Measurements from ENCODE around the gene SLC9A5.

SLC9A5 gene

DNA sequence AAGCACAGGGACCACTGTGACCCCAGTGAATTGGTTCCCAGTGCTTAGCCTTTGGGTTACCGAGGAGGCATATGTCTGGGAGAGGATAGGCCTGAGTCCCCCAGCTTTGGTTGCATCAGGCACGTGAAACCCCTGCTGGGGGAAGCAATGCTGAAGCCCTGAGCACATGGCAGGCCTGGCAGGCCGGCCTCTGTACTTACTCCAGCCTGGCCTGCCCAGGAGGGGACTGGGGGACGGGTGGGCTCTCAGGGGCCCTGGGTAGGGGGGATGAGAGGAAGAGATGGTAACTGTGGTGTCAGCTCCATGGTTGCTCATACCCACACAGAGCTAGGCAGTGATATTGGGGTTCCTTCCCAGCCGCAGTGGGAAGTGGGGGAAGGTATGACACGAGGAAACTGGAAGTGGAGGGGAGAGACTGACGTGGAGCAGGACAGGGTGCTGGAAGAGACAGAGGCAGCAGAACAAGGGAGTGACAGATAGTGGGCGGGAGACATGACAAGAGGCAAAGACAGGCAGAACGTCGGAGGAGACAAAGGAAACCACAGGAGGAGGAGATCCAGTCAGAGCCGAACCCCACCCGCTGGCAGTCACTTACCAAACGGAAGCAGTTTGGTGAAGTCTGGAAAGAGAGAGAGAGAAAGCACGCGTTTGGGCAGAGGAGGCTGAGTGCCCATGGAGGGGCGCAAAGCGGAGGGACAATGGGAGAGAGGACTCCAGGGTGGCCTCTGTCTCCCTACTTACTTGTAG, 12.8 kb upstream of the SLC9A5 start:
- DNase-seq (ENCODE audit: extremely low read depth, low read depth): no peak
- TF ChIP-seq, protein P1, sequence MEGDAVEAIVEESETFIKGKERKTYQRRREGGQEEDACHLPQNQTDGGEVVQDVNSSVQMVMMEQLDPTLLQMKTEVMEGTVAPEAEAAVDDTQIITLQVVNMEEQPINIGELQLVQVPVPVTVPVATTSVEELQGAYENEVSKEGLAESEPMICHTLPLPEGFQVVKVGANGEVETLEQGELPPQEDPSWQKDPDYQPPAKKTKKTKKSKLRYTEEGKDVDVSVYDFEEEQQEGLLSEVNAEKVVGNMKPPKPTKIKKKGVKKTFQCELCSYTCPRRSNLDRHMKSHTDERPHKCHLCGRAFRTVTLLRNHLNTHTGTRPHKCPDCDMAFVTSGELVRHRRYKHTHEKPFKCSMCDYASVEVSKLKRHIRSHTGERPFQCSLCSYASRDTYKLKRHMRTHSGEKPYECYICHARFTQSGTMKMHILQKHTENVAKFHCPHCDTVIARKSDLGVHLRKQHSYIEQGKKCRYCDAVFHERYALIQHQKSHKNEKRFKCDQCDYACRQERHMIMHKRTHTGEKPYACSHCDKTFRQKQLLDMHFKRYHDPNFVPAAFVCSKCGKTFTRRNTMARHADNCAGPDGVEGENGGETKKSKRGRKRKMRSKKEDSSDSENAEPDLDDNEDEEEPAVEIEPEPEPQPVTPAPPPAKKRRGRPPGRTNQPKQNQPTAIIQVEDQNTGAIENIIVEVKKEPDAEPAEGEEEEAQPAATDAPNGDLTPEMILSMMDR (IDR thresholded peaks at IDR 0.05; ENCODE audit: low read depth, low read length): no peak

DNA sequence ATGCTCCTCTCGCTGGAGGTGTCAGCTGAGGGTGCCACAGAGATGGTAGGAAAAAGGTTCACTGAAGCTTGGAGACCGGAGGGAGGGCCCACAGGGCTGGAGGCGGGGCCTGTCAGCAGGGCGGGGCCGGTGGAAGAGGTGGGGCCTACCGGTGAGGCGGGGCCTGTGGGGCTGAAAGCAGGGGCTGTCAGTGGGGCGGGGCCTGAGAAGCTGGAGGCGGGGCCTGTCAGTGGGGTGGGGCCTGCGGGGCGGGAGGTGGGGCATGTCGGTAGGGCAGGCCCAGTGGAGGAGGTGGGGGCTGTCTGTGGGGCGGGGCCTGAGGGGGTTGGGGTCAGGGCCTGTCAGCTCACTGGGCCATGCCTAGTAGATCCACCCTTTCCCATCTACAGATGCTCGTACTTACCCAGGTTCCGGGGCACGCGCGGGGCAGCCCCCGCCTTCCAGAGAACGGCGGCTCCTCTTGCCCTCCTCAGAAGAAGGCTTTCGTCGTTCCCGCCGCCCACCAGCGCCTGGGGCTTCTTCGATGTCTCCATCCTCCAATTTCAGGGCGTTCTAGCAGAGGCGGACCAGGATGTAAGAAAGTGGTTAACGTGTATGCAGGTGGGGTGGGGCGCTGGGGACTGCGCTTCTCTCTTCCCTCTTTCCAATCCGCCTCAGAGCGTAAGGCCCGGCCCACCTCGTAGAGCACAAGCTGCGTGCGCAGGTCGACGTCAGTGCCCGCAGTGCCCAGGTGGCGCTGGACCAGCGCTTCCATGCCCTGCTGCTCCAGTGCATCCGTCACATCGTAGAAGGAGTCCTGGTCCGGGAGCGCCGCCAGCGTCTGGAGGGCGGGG, 12.0 kb upstream of the SLC9A5 start:
- DNase-seq (ENCODE audit: extremely low read depth, low read depth): no peak
- TF ChIP-seq, protein P1 (IDR thresholded peaks at IDR 0.05; ENCODE audit: low read depth, low read length): no peak

DNA sequence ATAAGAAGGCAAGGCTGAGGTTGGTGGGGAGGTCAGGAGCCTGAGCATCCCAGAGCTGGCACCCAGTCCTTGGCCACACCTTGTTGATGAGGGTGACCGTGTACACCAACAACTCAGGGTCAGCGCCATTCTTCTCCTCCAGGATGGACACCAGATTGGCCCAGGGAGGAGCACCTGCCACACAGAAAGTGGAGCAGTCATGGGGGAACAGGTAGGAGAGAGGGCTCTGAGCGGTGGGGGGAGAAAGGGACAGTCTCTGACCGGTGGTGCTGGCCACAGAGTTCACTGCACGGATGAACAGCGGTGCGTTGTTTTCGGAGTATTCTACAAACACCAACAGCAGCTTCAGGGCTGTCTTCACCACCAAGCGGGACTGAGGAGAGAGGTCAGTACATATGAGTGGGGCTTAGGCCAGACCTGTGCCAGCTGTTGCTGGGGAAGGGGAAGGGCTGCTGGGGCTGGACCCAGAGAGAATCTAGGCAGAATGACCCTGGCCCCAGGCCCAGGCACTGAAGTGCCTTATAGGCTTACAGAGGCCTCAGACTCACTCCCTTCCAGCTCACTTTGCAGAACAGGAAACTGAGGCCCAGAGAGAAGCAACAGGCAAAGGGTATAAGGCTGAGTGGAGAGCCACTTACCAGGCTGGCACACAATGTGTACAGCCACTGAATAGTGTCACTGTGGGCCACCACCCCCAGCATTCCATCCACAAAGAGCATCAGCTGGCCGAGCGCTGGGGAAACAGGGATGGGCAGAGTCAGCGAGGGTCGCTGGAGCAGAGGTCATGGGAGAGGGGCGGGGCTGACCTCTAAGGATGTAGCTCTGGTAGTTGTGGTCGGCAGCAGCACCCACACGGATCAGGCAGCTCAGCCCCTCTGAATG, 11.1 kb upstream of the SLC9A5 start:
- DNase-seq (ENCODE audit: extremely low read depth, low read depth): no peak
- TF ChIP-seq, protein P1 (IDR thresholded peaks at IDR 0.05; ENCODE audit: low read depth, low read length): no peak

DNA sequence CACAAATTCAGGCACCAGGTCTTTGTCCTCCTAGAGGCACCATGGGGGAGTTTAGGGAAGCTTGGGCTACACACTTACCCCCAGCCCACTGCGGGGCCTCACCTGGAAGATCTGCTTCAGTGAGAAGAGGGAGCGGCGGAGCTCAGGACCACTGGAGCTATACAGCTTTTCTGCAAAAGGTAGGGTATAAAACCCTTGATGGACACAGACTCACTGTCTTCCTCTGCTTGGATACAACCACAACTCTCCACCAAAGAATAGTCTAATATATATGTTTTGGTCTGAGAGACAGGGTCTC, 10.6 kb upstream of the SLC9A5 start:
- no peak for DNase-seq (ENCODE audit: extremely low read depth, low read depth)
- TF ChIP-seq, protein P1 (IDR thresholded peaks at IDR 0.05; ENCODE audit: low read depth, low read length): no peak

DNA sequence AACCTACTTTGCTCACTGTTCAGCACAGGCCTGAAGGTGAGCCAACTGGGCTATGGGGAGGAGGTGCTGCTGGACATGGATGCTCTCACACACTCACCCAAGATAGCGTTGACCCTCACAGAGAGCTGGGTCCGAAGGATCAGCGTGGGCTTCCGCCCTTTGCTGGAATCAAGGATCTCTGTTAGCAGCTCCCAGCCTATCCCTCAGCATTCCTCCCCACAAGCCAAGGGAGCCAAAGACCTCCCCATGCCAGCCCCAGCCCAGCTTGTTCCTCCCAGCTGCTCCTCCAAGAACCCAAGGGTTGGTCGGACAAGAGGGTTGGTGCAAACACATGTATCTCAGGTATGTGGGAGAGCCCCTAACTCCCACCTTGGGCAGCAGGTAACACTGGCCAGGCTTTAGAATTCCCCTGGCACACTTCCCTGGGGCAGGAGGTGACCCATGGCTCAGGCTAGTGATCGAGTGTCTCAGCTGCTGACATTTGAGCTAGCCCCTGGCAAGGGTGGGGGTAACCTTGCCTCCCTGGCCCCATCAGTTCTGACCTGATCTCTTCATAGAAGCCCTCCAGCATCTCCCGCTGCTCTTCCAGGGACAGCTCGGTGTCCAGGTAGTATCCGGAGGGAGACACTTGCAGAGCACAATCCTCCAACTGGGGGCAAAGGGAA, 9.8 kb upstream of the SLC9A5 start:
- TF ChIP-seq, protein P1 (IDR thresholded peaks at IDR 0.05; ENCODE audit: low read depth, low read length): no peak

DNA sequence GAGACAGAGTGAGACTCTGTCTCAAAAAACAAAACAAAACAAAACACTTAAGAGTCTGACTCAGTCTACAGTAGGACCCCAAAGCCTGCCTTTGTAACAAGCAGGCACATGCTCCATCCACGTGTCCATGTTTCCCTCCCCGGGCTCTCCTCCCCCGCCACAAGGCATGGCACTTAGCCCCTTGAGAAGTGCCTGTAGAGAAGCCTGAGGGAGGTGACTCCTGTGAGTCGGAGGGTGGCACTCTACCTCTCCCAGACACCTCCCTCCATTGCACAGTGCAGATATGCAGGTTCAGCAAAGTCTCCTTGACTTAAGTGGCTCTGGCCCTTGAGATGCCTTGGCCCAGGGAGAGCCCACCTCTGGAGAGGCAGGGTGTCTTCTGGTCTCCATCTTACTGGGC, 8.3 kb upstream of the SLC9A5 start:
- DNase-seq (ENCODE audit: extremely low read depth, low read depth): no peak
- TF ChIP-seq, protein P1 (IDR thresholded peaks at IDR 0.05; ENCODE audit: low read depth, low read length): no peak

More for the DNA sequence above, 9.8 kb upstream of the SLC9A5 start:
- DNase-seq (ENCODE audit: extremely low read depth, low read depth): no peak
